Astrocyte of the cerebellum (primary cell): ENCODE measurements around the gene DNMT3A.

Experiments
- DNase-seq: peaks from one replicate; pipeline ENCODE4 v3.0.0-alpha.2; 2011; ENCODE audit warnings: low read depth
- H3K4me3 ChIP-seq: 2 replicates; pipeline ENCODE4 v1.5.1; 2011; ENCODE audit warnings: mild to moderate bottlenecking, low read depth, low read length, moderate library complexity
- in situ Hi-C: cut with HindIII; loops from 2 replicates; pipeline ENCODE4 v1.10.0; 2017; ENCODE audit warnings: low sequenced_read_pairs
- TF ChIP-seq, protein P1 (sequence below): IDR thresholded peaks from 2 replicates; pipeline ENCODE4 v1.5.1; 2012; ENCODE audit warnings: low read length, low read depth, moderate library complexity, mild to moderate bottlenecking; ENCODE audit errors: missing control alignments

DNMT3A gene

DNA sequence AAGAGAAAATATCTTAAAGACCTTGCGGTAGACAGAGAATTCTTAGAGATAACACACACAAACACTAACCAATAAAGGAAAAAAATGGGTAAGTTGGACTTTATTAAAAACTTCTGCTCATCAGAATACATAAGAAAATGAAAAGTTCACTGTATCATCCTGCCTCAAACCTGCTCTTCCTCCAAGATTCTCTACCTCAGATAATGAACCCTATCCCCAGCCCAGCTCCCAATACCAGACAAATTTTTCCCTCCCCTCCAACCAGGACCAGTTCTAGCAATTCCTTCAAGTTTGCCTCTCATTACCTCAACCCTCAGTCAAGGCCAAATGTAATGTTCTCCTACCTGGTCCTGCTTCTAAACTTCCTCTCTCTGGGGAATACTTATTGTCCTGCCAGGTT lies 79.4 kb downstream of the DNMT3A start:
- in situ Hi-C loops: no loop called here
- TF ChIP-seq, protein P1, sequence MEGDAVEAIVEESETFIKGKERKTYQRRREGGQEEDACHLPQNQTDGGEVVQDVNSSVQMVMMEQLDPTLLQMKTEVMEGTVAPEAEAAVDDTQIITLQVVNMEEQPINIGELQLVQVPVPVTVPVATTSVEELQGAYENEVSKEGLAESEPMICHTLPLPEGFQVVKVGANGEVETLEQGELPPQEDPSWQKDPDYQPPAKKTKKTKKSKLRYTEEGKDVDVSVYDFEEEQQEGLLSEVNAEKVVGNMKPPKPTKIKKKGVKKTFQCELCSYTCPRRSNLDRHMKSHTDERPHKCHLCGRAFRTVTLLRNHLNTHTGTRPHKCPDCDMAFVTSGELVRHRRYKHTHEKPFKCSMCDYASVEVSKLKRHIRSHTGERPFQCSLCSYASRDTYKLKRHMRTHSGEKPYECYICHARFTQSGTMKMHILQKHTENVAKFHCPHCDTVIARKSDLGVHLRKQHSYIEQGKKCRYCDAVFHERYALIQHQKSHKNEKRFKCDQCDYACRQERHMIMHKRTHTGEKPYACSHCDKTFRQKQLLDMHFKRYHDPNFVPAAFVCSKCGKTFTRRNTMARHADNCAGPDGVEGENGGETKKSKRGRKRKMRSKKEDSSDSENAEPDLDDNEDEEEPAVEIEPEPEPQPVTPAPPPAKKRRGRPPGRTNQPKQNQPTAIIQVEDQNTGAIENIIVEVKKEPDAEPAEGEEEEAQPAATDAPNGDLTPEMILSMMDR: no peak
- no peak for DNase-seq
- H3K4me3 ChIP-seq: no peak overlapping the region

DNA sequence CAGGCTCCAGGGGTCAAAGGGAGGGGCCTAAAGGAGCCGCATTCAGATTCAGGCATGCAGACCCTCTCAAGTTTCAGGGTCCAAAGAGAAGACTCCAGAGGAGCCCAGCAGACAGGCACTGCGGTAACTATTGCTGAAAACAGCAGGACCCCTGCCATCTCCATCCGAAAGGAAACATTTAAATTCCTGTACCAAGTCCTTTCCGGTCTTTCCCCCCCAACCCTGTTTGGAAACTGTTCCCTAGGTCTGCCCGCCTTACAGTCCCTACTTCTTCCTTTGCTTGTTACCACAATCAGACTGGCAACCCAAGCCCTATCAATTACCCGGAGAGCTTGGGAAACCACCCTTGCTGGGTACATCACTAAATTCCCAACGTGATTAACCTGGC lies 82.0 kb downstream of the DNMT3A start:
- TF ChIP-seq, protein P1: no peak
- no peak for DNase-seq
- H3K4me3 ChIP-seq: no peak overlapping the region
- in situ Hi-C loops: no loop called here

DNA sequence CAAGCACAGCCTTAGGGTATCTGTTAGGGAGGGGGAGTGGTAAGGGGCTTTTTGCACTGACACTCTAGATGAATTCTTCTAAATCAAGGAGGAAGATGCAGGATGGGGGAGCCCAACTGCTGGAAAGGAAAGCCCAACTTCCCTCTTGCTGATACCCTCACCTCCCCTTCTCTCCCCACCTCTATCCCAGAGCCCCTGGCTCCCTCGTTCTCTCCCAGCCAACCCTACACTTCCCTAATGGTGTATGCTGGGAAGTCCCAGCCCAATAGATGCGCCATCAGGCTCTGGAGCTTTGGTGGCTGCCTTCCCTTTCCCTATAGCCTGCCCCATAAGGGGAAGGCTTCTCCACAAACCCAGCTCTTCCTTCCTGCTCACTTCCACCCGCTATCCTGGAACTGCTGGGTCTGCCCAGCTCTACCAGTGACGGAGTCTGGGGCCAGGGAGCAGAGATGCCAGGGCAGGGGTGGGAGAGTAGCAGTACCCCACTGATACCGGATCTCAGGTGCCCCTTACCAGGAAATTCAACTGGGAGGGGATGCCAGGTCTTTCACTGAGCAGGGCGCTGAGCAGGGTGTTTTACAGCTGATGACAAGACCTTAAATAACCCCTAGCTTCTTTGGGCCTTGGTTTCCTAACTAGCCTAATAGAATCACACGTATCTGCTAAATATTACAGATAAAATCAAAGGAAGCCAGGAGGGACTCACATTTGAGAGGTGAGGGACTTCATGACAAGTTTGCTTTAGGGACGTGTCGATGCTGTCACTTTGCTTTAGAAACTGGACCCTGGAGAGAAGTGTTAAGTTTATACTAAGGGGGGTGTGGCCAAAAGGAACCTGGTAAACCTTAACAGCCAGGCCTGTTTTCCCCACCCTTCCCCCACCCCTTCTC lies 82.6 kb downstream of the DNMT3A start:
- no peak for DNase-seq
- H3K4me3 ChIP-seq: no peak overlapping the region
- in situ Hi-C loops: no loop called here
- TF ChIP-seq, protein P1: no peak

DNA sequence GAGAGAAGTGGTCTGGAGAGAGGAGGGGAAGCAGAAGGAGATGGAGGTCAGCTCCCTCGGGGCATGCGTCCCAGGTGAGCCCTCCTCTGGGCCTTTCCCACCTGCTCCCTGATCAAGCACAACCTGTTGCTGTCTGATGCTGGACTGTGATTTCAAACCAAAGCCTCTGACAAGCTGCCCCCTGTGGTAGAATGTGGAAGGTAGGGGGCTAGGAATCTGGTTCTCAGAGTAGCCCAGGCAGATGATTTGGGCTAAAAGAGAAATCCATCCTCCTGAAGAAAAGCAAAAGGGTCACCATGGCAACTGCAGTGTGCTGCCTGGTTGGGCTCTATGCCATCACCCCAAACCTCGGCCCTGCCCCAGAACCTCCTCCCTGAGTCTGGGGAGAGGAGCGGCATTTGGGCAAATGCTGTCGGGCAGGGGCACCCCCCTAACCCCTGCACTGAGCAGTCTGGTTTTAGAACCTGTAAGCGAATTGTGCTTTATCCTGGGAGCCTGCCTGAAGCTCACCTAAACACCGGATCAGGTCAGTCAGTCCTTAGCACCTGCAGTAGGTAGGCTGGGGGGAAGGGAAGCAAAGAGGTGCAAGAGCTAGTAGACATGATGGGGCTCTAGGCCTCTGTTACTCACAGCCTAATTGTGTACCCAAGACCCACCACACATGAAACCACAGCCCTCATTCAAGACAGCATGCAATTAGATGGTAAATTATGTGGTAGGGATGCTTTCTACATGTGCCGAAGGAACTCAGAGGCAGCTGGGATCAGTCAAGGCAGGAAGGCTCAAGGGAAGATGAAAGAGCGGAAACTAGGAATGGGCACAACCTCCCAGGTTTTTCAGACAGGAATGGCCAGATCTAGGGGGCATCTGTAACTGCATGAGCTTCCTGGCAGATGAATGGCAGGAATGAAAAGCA lies 83.5 kb downstream of the DNMT3A start:
- no peak for DNase-seq
- no peak overlapping the region for H3K4me3 ChIP-seq
- in situ Hi-C loops: no loop called here
- TF ChIP-seq, protein P1: no peak

DNA sequence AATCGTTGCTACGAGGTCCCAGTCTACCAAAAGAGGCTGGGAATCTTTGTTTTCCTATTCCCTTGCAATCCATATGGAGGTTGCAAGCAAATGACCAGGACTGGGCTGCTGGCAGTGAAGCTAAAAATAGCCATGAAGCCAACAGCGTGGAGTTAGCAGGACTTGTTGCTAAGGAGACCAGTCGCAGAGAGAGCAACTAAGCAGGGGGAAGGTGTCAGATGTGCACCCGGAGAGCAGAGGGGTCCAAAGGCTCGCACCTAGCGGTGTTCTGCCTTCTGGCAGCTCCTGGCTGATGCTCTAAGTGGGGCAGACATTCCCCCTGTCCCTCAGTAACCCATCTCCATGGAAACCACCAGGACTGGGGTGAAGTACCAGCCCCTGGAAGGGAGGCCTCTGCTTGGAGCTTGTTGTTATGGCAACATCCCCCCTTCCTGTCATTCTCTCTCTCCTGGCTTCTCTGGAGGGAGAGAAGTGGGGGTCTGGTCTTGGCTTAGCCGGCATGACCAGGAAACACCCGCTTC lies 84.6 kb downstream of the DNMT3A start:
- TF ChIP-seq, protein P1: no peak
- no peak overlapping the region for H3K4me3 ChIP-seq
- in situ Hi-C loops: no loop called here
- DNase-seq: no peak

DNA sequence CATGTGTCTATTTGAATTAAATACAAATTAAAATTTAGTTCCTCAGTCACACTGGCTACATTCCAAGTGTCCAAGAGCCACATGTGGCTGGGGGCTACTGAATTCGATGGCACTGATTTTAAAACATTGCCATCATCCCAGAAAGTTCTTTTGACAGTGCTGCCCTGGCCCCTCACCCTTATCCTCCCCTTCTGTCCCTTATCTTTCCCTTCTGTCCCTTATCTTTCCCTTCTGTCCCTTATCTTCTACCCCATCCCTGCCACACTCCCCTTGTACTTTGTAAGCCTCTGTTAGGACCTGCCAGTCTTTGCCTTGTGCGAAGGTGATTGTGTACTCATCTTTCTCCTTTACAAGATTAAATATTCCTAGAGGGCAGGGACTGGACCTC lies 85.2 kb downstream of the DNMT3A start:
- no peak for DNase-seq
- TF ChIP-seq, protein P1: no peak
- in situ Hi-C loops: no loop called here

More for the DNA sequence above, 85.2 kb downstream of the DNMT3A start:
- no peak overlapping the region for H3K4me3 ChIP-seq
